Measurements from ENCODE around the gene LRRK1. TPM values are rescaled to one million over a fixed set of nuclear protein-coding genes. Genes with fewer than 3 reads are reported as not detected.
"Not testable (repeated sequence)": the region's sequence is repeated elsewhere in the genome, so short reads cannot be mapped to it uniquely, and the experiment has no call there.

The LRRK1 gene
- total RNA-seq, 1 donor from 2014 or later = 21.1 TPM

- TF ChIP-seq POLR2AphosphoS5 (IDR thresholded peaks at IDR 0.05; ENCODE audit: insufficient read depth in 1 of 2, low read depth in 1 of 2) = no peak
- no peak for TF ChIP-seq CTCF (IDR thresholded peaks at IDR 0.05)
- no peak for TF ChIP-seq POLR2A (IDR thresholded peaks at IDR 0.05)
- intact Hi-C loops (cut with DNase I) = no loop called here
- H3K27me3 ChIP-seq = no peaks in the 10 kb centered on the region
- H3K4me3 ChIP-seq = no peak overlapping the region
- H3K4me1 ChIP-seq = peaks cover 19% of the 10 kb centered on the region
- DNase-seq (ENCODE audit: extremely low spot score in 2 of 2) = no peak
- H3K9me3 ChIP-seq = no peaks in the 10 kb centered on the region
- H3K36me3 ChIP-seq = peaks cover 0 to 4% of the 10 kb centered on the region in 2 donors
- H3K27ac ChIP-seq = peak overlapping the region; percentile 64
Measured at GRCh38 chr15:101069654-101069973, 150.5 kb downstream of the LRRK1 start.

GRCh38 chr15:101070024-101070423, 150.9 kb downstream of the LRRK1 start:
- H3K4me3 ChIP-seq = no peak overlapping the region
- H3K36me3 ChIP-seq = peaks cover 0 to 4% of the 10 kb centered on the region in 2 donors
- DNase-seq (ENCODE audit: extremely low spot score in 2 of 2) = no peak
- H3K27me3 ChIP-seq = no peaks in the 10 kb centered on the region
- H3K4me1 ChIP-seq = peaks cover 19% of the 10 kb centered on the region
- TF ChIP-seq CTCF (IDR thresholded peaks at IDR 0.05) (no peak), POLR2A (IDR thresholded peaks at IDR 0.05) (no peak), POLR2AphosphoS5 (IDR thresholded peaks at IDR 0.05; ENCODE audit: insufficient read depth in 1 of 2, low read depth in 1 of 2) (no peak)
- no peaks in the 10 kb centered on the region for H3K9me3 ChIP-seq
- peak overlapping the region; percentile 66 for H3K27ac ChIP-seq
- intact Hi-C loops (cut with DNase I) = no loop called here

- Histone ChIP-seq H3K4me3 (no peak overlapping the region), H3K27ac (peak overlapping the region; percentile 66), H3K36me3 (peaks cover 0 to 3% of the 10 kb centered on the region in 2 donors), H3K9me3 (no peaks in the 10 kb centered on the region), H3K4me1 (peaks cover 19% of the 10 kb centered on the region), H3K27me3 (no peaks in the 10 kb centered on the region)
- no peak for DNase-seq (ENCODE audit: extremely low spot score in 2 of 2)
- TF ChIP-seq CTCF (IDR thresholded peaks at IDR 0.05) (no peak), POLR2A (IDR thresholded peaks at IDR 0.05) (no peak), POLR2AphosphoS5 (IDR thresholded peaks at IDR 0.05; ENCODE audit: insufficient read depth in 1 of 2, low read depth in 1 of 2) (no peak)
- intact Hi-C loops (cut with DNase I) = no loop called here
Measured at GRCh38 chr15:101070502-101071273, 151.5 kb downstream of the LRRK1 start.

- intact Hi-C loops (cut with DNase I) = no loop called here
- H3K9me3 ChIP-seq = no peaks in the 10 kb centered on the region
- H3K27me3 ChIP-seq = no peaks in the 10 kb centered on the region
- H3K4me3 ChIP-seq = no peak overlapping the region
- no peak overlapping the region for H3K27ac ChIP-seq
- H3K4me1 ChIP-seq = peaks cover 19% of the 10 kb centered on the region
- TF ChIP-seq CTCF (IDR thresholded peaks at IDR 0.05) = no peak
- TF ChIP-seq POLR2AphosphoS5 (IDR thresholded peaks at IDR 0.05; ENCODE audit: insufficient read depth in 1 of 2, low read depth in 1 of 2) = no peak
- TF ChIP-seq POLR2A (IDR thresholded peaks at IDR 0.05) = no peak
- DNase-seq (ENCODE audit: extremely low spot score in 2 of 2) = no peak
- no peaks in the 10 kb centered on the region for H3K36me3 ChIP-seq
Measured at GRCh38 chr15:101071651-101072050, 152.5 kb downstream of the LRRK1 start.

GRCh38 chr15:101072235-101072634, 153.1 kb downstream of the LRRK1 start:
- H3K27ac ChIP-seq; H3K36me3 ChIP-seq; intact Hi-C loops (cut with DNase I); H3K27me3 ChIP-seq; H3K4me3 ChIP-seq; DNase-seq (ENCODE audit: extremely low spot score in 2 of 2); H3K9me3 ChIP-seq: not testable (repeated sequence)
- H3K4me1 ChIP-seq = peaks cover 19% of the 10 kb centered on the region

GRCh38 chr15:101077806-101078668, 158.9 kb downstream of the LRRK1 start:
- H3K9me3 ChIP-seq; DNase-seq (ENCODE audit: extremely low spot score in 2 of 2); H3K27ac ChIP-seq; H3K4me1 ChIP-seq; H3K4me3 ChIP-seq; H3K36me3 ChIP-seq; H3K27me3 ChIP-seq; intact Hi-C loops (cut with DNase I): not testable (repeated sequence)
